WERI-Rb-1 (cell line): ENCODE results near the gene RTN4R.
"Not testable (repeated sequence)": the region's sequence is repeated elsewhere in the genome, so short reads cannot be mapped to it uniquely, and the experiment has no call there.

Experiments used
- DNase-seq: peaks from one replicate; pipeline ENCODE4 v3.0.0-alpha.2; 2020
- H3K27ac ChIP-seq: fragments of 250-450 bp; sonication (Bioruptor Pico); 2 replicates; pipeline ENCODE4 v1.5.1; 2020; ENCODE audit warnings: mild to moderate bottlenecking, moderate library complexity
- H3K27me3 ChIP-seq: fragments of 250-450 bp; sonication (Bioruptor Pico); 2 replicates; pipeline ENCODE4 v1.5.1; 2021; ENCODE audit warnings: mild to moderate bottlenecking, low read depth, moderate library complexity; ENCODE audit not compliant: insufficient read depth, severe bottlenecking
- H3K36me3 ChIP-seq: fragments of 250-450 bp; sonication (Bioruptor Pico); 2 replicates; pipeline ENCODE4 v1.5.1; 2020; ENCODE audit warnings: mild to moderate bottlenecking, moderate library complexity
- H3K4me3 ChIP-seq: 2 replicates; pipeline ENCODE4 v1.5.1; 2011; ENCODE audit warnings: low read depth, mild to moderate bottlenecking, control low read depth, low read length
- H3K9me3 ChIP-seq: fragments of 250-450 bp; sonication (Bioruptor Pico); 2 replicates; pipeline ENCODE4 v1.5.1; 2021; ENCODE audit warnings: mild to moderate bottlenecking, moderate library complexity; ENCODE audit not compliant: severe bottlenecking
- CTCF ChIP-seq: IDR thresholded peaks from 2 replicates; pipeline ENCODE4 v1.5.1; 2011; ENCODE audit warnings: low read depth, mild to moderate bottlenecking, control low read depth, inconsistent platforms, low read length

RTN4R gene

GRCh38 chr22:20271114-20271994 is 3.2 kb upstream of the RTN4R start:
- Histone ChIP-seq H3K27me3 (no peaks in the 10 kb centered on the region), H3K27ac (peak overlapping the region; percentile 75), H3K36me3 (no peaks in the 10 kb centered on the region), H3K9me3 (no peaks in the 10 kb centered on the region), H3K4me3 (no peak overlapping the region)
- no peak for TF ChIP-seq CTCF
- peak; percentile 31 for DNase-seq

- H3K27me3 ChIP-seq, H3K9me3 ChIP-seq, H3K36me3 ChIP-seq, H3K4me3 ChIP-seq: not testable (repeated sequence)
- DNase-seq, result peak; percentile 76
- TF ChIP-seq CTCF, result 0 out of 2 replicates have a peak, but pooled peaks have one; percentile 25
- peak overlapping the region; percentile 89 for H3K27ac ChIP-seq
Measured at GRCh38 chr22:20270190-20271113, 2.3 kb upstream of the RTN4R start.

GRCh38 chr22:20269673-20270072 is 1.6 kb upstream of the RTN4R start:
- not testable (repeated sequence) for H3K27me3 ChIP-seq, DNase-seq, H3K9me3 ChIP-seq, H3K36me3 ChIP-seq, H3K4me3 ChIP-seq
- peak overlapping the region; percentile 89; the same call in 1 of the 2 replicates for H3K27ac ChIP-seq

- not testable (repeated sequence) for DNase-seq, H3K36me3 ChIP-seq, H3K27ac ChIP-seq, H3K9me3 ChIP-seq, H3K4me3 ChIP-seq, H3K27me3 ChIP-seq
Measured at GRCh38 chr22:20269201-20269600, 1.1 kb upstream of the RTN4R start.

- Histone ChIP-seq H3K27me3 (no peaks in the 10 kb centered on the region), H3K9me3 (no peaks in the 10 kb centered on the region), H3K27ac (peak overlapping the region; percentile 73), H3K36me3 (no peaks in the 10 kb centered on the region), H3K4me3 (peak overlapping the region; percentile 60)
- DNase-seq, result no peak
- TF ChIP-seq CTCF, result no peak
Measured at GRCh38 chr22:20267441-20268278, 458 bp downstream of the RTN4R start.

GRCh38 chr22:20266667-20267440 is 1.3 kb downstream of the RTN4R start:
- H3K9me3 ChIP-seq, H3K36me3 ChIP-seq, H3K27me3 ChIP-seq, H3K27ac ChIP-seq, DNase-seq: not testable (repeated sequence)
- H3K4me3 ChIP-seq, result peak overlapping the region; percentile 60

- not testable (repeated sequence) for H3K9me3 ChIP-seq, H3K27ac ChIP-seq, H3K27me3 ChIP-seq
Measured at GRCh38 chr22:20265772-20266666, 2.1 kb downstream of the RTN4R start.

More at GRCh38 chr22:20265772-20266666, 2.1 kb downstream of the RTN4R start:
- not testable (repeated sequence) for DNase-seq, H3K36me3 ChIP-seq, H3K4me3 ChIP-seq
